ENCODE results near the gene GABPB2. TPM values are rescaled to one million over a fixed set of nuclear protein-coding genes. Genes with fewer than 3 reads are reported as not detected.

The GABPB2 gene
- total and polyA plus RNA-seq, 2 donors, result 8.5 to 18.9 TPM

Other genes with a start within 250 kb of the GABPB2 start
- gene ARNT, start 194.2 kb upstream of the GABPB2 start, total RNA-seq, result 18.2 TPM
- gene ARNT, start 194.2 kb upstream of the GABPB2 start, polyA plus RNA-seq, result 17.2 TPM
- gene CTXND2, start 183.6 kb upstream of the GABPB2 start, total RNA-seq, result 0.05 TPM
- gene CTXND2, start 183.6 kb upstream of the GABPB2 start, polyA plus RNA-seq, result 0.09 TPM
- 35.5 TPM for gene SETDB1, start 144.4 kb upstream of the GABPB2 start, total RNA-seq
- gene SETDB1, start 144.4 kb upstream of the GABPB2 start, polyA plus RNA-seq, result 25.9 TPM
- 55.6 TPM for gene CERS2, start 95.9 kb upstream of the GABPB2 start, total RNA-seq
- 76.3 TPM for gene CERS2, start 95.9 kb upstream of the GABPB2 start, polyA plus RNA-seq
- gene ANXA9, start 88.5 kb upstream of the GABPB2 start, total RNA-seq, result 0.14 TPM
- 2.1 TPM for gene ANXA9, start 88.5 kb upstream of the GABPB2 start, polyA plus RNA-seq
- gene MINDY1, start 63.9 kb upstream of the GABPB2 start, total RNA-seq, result 3.5 TPM
- 4.8 TPM for gene MINDY1, start 63.9 kb upstream of the GABPB2 start, polyA plus RNA-seq
- 16.2 TPM for gene PRUNE1, start 62.3 kb upstream of the GABPB2 start, total RNA-seq
- 16.7 TPM for gene PRUNE1, start 62.3 kb upstream of the GABPB2 start, polyA plus RNA-seq
- gene BNIPL, start 34.2 kb upstream of the GABPB2 start, total RNA-seq, result 0.52 TPM
- 6.2 TPM for gene BNIPL, start 34.2 kb upstream of the GABPB2 start, polyA plus RNA-seq
- 0.80 TPM for gene C1orf56, start 23.0 kb upstream of the GABPB2 start, total RNA-seq
- 2.1 TPM for gene C1orf56, start 23.0 kb upstream of the GABPB2 start, polyA plus RNA-seq
- 92.0 TPM for gene CDC42SE1, start 11.1 kb upstream of the GABPB2 start, total RNA-seq
- 95.9 TPM for gene CDC42SE1, start 11.1 kb upstream of the GABPB2 start, polyA plus RNA-seq
- 10.8 TPM for gene MLLT11, start 10.4 kb upstream of the GABPB2 start, total RNA-seq
- gene MLLT11, start 10.4 kb upstream of the GABPB2 start, polyA plus RNA-seq, result 6.6 TPM
- gene SEMA6C, start 75.9 kb downstream of the GABPB2 start, total RNA-seq, result 1.5 TPM
- gene SEMA6C, start 75.9 kb downstream of the GABPB2 start, polyA plus RNA-seq, result 24.3 TPM
- 30.0 TPM for gene TNFAIP8L2, start 85.9 kb downstream of the GABPB2 start, total RNA-seq
- 32.8 TPM for gene TNFAIP8L2, start 85.9 kb downstream of the GABPB2 start, polyA plus RNA-seq
- 11.9 TPM for gene LYSMD1, start 95.1 kb downstream of the GABPB2 start, total RNA-seq
- 7.7 TPM for gene LYSMD1, start 95.1 kb downstream of the GABPB2 start, polyA plus RNA-seq
- 63.8 TPM for gene SCNM1, start 95.4 kb downstream of the GABPB2 start, total RNA-seq
- 75.2 TPM for gene SCNM1, start 95.4 kb downstream of the GABPB2 start, polyA plus RNA-seq
- gene TMOD4, start 105.2 kb downstream of the GABPB2 start, total RNA-seq, result 0.38 TPM
- 1.0 TPM for gene TMOD4, start 105.2 kb downstream of the GABPB2 start, polyA plus RNA-seq
- gene VPS72, start 119.4 kb downstream of the GABPB2 start, total RNA-seq, result 47.2 TPM
- 40.2 TPM for gene VPS72, start 119.4 kb downstream of the GABPB2 start, polyA plus RNA-seq
- gene PIP5K1A, start 127.8 kb downstream of the GABPB2 start, total RNA-seq, result 30.7 TPM
- 29.8 TPM for gene PIP5K1A, start 127.8 kb downstream of the GABPB2 start, polyA plus RNA-seq
- gene PSMD4, start 184.0 kb downstream of the GABPB2 start, total RNA-seq, result 272 TPM
- 157 TPM for gene PSMD4, start 184.0 kb downstream of the GABPB2 start, polyA plus RNA-seq
- 9.8 TPM for gene ZNF687, start 211.5 kb downstream of the GABPB2 start, total RNA-seq
- 11.1 TPM for gene ZNF687, start 211.5 kb downstream of the GABPB2 start, polyA plus RNA-seq

Measured in thymus (tissue), 2 donors.